Measurements from ENCODE around the gene DLEC1.
A peak's percentile ranks its signal among the peaks of the same experiment; 100 is the strongest.
"Not testable (repeated sequence)": the region's sequence is repeated elsewhere in the genome, so short reads cannot be mapped to it uniquely, and the experiment has no call there.

DLEC1 gene

GRCh38 chr3:38018296-38019266 is 20.4 kb upstream of the DLEC1 start:
- DNase-seq (ENCODE audit: low read depth), result no peak

GRCh38 chr3:38019658-38020341 is 19.2 kb upstream of the DLEC1 start:
- DNase-seq (ENCODE audit: low read depth), result no peak

- DNase-seq (ENCODE audit: low read depth), result no peak
These were observed 18.7 kb upstream of the DLEC1 start for GRCh38 chr3:38020342-38020726.

GRCh38 chr3:38021196-38021595 is 17.8 kb upstream of the DLEC1 start:
- DNase-seq (ENCODE audit: low read depth), result no peak

GRCh38 chr3:38022301-38022700 is 16.7 kb upstream of the DLEC1 start:
- no peak for DNase-seq (ENCODE audit: low read depth)

- no peak for DNase-seq (ENCODE audit: low read depth)
These were observed 15.9 kb upstream of the DLEC1 start for GRCh38 chr3:38022896-38023709.

GRCh38 chr3:38026856-38027255 is 12.2 kb upstream of the DLEC1 start:
- no peak for DNase-seq (ENCODE audit: low read depth)

GRCh38 chr3:38027466-38028465 is 11.2 kb upstream of the DLEC1 start:
- DNase-seq (ENCODE audit: low read depth), result no peak

GRCh38 chr3:38028621-38029361 is 10.2 kb upstream of the DLEC1 start:
- DNase-seq (ENCODE audit: low read depth), result no peak

GRCh38 chr3:38029400-38030125 is 9.4 kb upstream of the DLEC1 start, which contains the start of gene PLCD1:
Gene PLCD1, minus strand, starts transcription at chr3:38029642. Its CDS starts 103 bp downstream, at chr3:38029539.
- peak; percentile 22 for DNase-seq (ENCODE audit: low read depth)

- no peak for DNase-seq (ENCODE audit: low read depth)
These were observed 8.6 kb upstream of the DLEC1 start for GRCh38 chr3:38030126-38031021.

- no peak for DNase-seq (ENCODE audit: low read depth)
These were observed 7.7 kb upstream of the DLEC1 start for GRCh38 chr3:38031022-38031994.

- DNase-seq (ENCODE audit: low read depth), result no peak
These were observed 6.6 kb upstream of the DLEC1 start for GRCh38 chr3:38032328-38032865.

- DNase-seq (ENCODE audit: low read depth), result not testable (repeated sequence)
These were observed 5.4 kb upstream of the DLEC1 start for GRCh38 chr3:38033586-38033985.

GRCh38 chr3:38034335-38034734 is 4.7 kb upstream of the DLEC1 start:
- not testable (repeated sequence) for DNase-seq (ENCODE audit: low read depth)

GRCh38 chr3:38036286-38036685 is 2.7 kb upstream of the DLEC1 start:
- no peak for DNase-seq (ENCODE audit: low read depth)

GRCh38 chr3:38036906-38037305 is 2.1 kb upstream of the DLEC1 start:
- DNase-seq (ENCODE audit: low read depth), result no peak

Measured in iris pigment epithelial cell (primary cell).